Endothelial cell of umbilical vein (primary cell): ENCODE measurements around the gene CPED1.

ENCODE experiments used
- EZH2 ChIP-seq: IDR thresholded peaks from 2 replicates; pipeline ENCODE4 v1.6.1; 2012; ENCODE audit warnings: borderline replicate concordance, low read depth, mild to moderate bottlenecking, moderate library complexity, low read length, inconsistent platforms; ENCODE audit not compliant: severe bottlenecking
- JUN ChIP-seq: IDR thresholded peaks from 2 replicates; pipeline ENCODE4 v1.6.1; 2011; ENCODE audit warnings: borderline replicate concordance, low read depth; ENCODE audit not compliant: insufficient read length, insufficient read depth
- POLR2A ChIP-seq: IDR thresholded peaks from 2 replicates; pipeline ENCODE4 v1.6.1; 2012; ENCODE audit warnings: low read depth, mild to moderate bottlenecking, control low read depth, low read length
- TF ChIP-seq, protein P1 (sequence below), 2 donors: IDR thresholded peaks; 1 replicate in 1 of 2; 2 replicates in 1 of 2; pipeline ENCODE4 v1.5.1; 2011; ENCODE audit warnings: low read length in 2 of 2, mild to moderate bottlenecking in 2 of 2, moderate library complexity in 2 of 2, control low read depth in 1 of 2, inconsistent platforms in 1 of 2, low read depth in 1 of 2; ENCODE audit not compliant: insufficient read depth in 1 of 2; ENCODE audit errors: extremely low read depth in 1 of 2

- no peak for TF ChIP-seq POLR2A
- TF ChIP-seq, protein P1, sequence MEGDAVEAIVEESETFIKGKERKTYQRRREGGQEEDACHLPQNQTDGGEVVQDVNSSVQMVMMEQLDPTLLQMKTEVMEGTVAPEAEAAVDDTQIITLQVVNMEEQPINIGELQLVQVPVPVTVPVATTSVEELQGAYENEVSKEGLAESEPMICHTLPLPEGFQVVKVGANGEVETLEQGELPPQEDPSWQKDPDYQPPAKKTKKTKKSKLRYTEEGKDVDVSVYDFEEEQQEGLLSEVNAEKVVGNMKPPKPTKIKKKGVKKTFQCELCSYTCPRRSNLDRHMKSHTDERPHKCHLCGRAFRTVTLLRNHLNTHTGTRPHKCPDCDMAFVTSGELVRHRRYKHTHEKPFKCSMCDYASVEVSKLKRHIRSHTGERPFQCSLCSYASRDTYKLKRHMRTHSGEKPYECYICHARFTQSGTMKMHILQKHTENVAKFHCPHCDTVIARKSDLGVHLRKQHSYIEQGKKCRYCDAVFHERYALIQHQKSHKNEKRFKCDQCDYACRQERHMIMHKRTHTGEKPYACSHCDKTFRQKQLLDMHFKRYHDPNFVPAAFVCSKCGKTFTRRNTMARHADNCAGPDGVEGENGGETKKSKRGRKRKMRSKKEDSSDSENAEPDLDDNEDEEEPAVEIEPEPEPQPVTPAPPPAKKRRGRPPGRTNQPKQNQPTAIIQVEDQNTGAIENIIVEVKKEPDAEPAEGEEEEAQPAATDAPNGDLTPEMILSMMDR (IDR thresholded peaks at IDR 0.05; ENCODE audit: extremely low read depth in 1 of 2, insufficient read depth in 1 of 2, low read depth in 1 of 2, low read length in 2 of 2): no peak
- TF ChIP-seq EZH2: no peak
- no peak for TF ChIP-seq JUN
These were observed 95.7 kb downstream of the CPED1 start for GRCh38 chr7:121084256-121084655.
